AG10803 (cell line): ENCODE measurements around the gene B3GALT5.
A peak's percentile ranks its signal among the peaks of the same experiment; 100 is the strongest.

Experiments used
- DNase-seq: peaks from one replicate; pipeline ENCODE4 v3.0.0; 2010; ENCODE audit warnings: low read depth
- H3K4me3 ChIP-seq: 2 replicates; pipeline ENCODE4 v1.5.1; 2011; ENCODE audit warnings: mild to moderate bottlenecking, low read length, control low read depth
- CTCF ChIP-seq: conservative IDR thresholded peaks from 2 replicates; pipeline ENCODE4 v1.5.1; 2011; ENCODE audit warnings: mild to moderate bottlenecking, low read length, control low read depth, inconsistent platforms

Gene B3GALT5

GRCh38 chr21:39670701-39671100 lies 58.0 kb downstream of the B3GALT5 start:
- peak; percentile 30 for DNase-seq
- no peak for TF ChIP-seq CTCF
- no peak overlapping the region for H3K4me3 ChIP-seq

GRCh38 chr21:39671986-39672385 lies 59.2 kb downstream of the B3GALT5 start:
- TF ChIP-seq CTCF = no peak
- no peak overlapping the region for H3K4me3 ChIP-seq
- no peak for DNase-seq

GRCh38 chr21:39673163-39673562 lies 60.4 kb downstream of the B3GALT5 start:
- no peak overlapping the region for H3K4me3 ChIP-seq
- no peak for TF ChIP-seq CTCF
- DNase-seq = no peak

- DNase-seq = no peak
- TF ChIP-seq CTCF = no peak
- no peak overlapping the region for H3K4me3 ChIP-seq
Measured at GRCh38 chr21:39673736-39674135, 61.0 kb downstream of the B3GALT5 start.

GRCh38 chr21:39674801-39675200 lies 62.1 kb downstream of the B3GALT5 start:
- TF ChIP-seq CTCF = no peak
- no peak overlapping the region for H3K4me3 ChIP-seq
- DNase-seq = no peak

GRCh38 chr21:39675590-39675989 lies 62.9 kb downstream of the B3GALT5 start:
- DNase-seq = no peak
- no peak overlapping the region for H3K4me3 ChIP-seq
- TF ChIP-seq CTCF = no peak

GRCh38 chr21:39675993-39676661 lies 63.4 kb downstream of the B3GALT5 start:
- no peak overlapping the region for H3K4me3 ChIP-seq
- TF ChIP-seq CTCF = no peak
- peak; percentile 51 for DNase-seq
